SU-DHL-6 (cell line): ENCODE results near the gene LFNG.

Source experiments
- H2AFZ ChIP-seq: fragments of 200-600 bp; sonication (generic); 2 replicates; pipeline ENCODE4 v1.6.1; 2014; ENCODE audit warnings: low read depth, mild to moderate bottlenecking, moderate library complexity, mixed read lengths, antibody characterized with exemption, low read length; ENCODE audit not compliant: severe bottlenecking
- H3F3A ChIP-seq: fragments of 200-600 bp; shearing (Covaris generic); 2 replicates; pipeline ENCODE4 v1.6.0; 2016; ENCODE audit warnings: antibody characterized with exemption, mild to moderate bottlenecking; ENCODE audit not compliant: insufficient read depth
- H3K27ac ChIP-seq: fragments of 200-600 bp; sonication (generic); 2 replicates; pipeline ENCODE4 v1.5.1; 2016; ENCODE audit warnings: low read depth, mild to moderate bottlenecking, low read length, moderate library complexity, mixed read lengths
- H3K27me3 ChIP-seq: fragments of 200-600 bp; sonication (generic), shearing (Covaris generic); 2 replicates; pipeline ENCODE4 v1.6.0; 2014; ENCODE audit warnings: mild to moderate bottlenecking, low read length
- H3K36me3 ChIP-seq: fragments of 200-600 bp; sonication (generic); 2 replicates; pipeline ENCODE4 v1.6.1; 2014; ENCODE audit warnings: mild to moderate bottlenecking, low read length, mixed read lengths
- H3K4me2 ChIP-seq: fragments of 300-600, 200-600 bp; shearing (Covaris generic), sonication (generic); 2 replicates; pipeline ENCODE4 v1.6.0; 2014; ENCODE audit warnings: low read length, low read depth, mild to moderate bottlenecking; ENCODE audit not compliant: poor library complexity, severe bottlenecking
- H3K4me3 ChIP-seq: fragments of 200-600 bp; sonication (generic); 2 replicates; pipeline ENCODE4 v1.5.1; 2014; ENCODE audit warnings: antibody characterized with exemption, low read length, mild to moderate bottlenecking, mixed read lengths; ENCODE audit not compliant: insufficient read depth, poor library complexity, severe bottlenecking
- H3K79me2 ChIP-seq: fragments of 200-600 bp; sonication (generic); 2 replicates; pipeline ENCODE4 v1.6.1; 2014; ENCODE audit warnings: mild to moderate bottlenecking, low read length, moderate library complexity; ENCODE audit not compliant: insufficient read depth
- H3K9ac ChIP-seq: fragments of 200-600 bp; sonication (generic); 2 replicates; pipeline ENCODE4 v1.7.0; 2014; ENCODE audit warnings: mild to moderate bottlenecking, low read length
- H3K9me2 ChIP-seq: fragments of 200-600 bp; sonication (generic); replicated peaks from 2 replicates; pipeline ENCODE4 v1.6.1; 2014; ENCODE audit warnings: low read length; ENCODE audit not compliant: insufficient read depth
- H3K9me3 ChIP-seq: fragments of 200-600 bp; sonication (generic); 2 replicates; pipeline ENCODE4 v1.6.1; 2014; ENCODE audit warnings: low read length, mixed read lengths; ENCODE audit not compliant: insufficient read depth
- H4K20me1 ChIP-seq: fragments of 200-600 bp; sonication (generic); 2 replicates; pipeline ENCODE4 v1.6.1; 2014; ENCODE audit warnings: low read depth, mild to moderate bottlenecking, antibody characterized with exemption, low read length, moderate library complexity, mixed read lengths
- EZH2phosphoT487 ChIP-seq: fragments of 200-600 bp; sonication (generic), shearing (Covaris generic); conservative IDR thresholded peaks from 2 replicates; pipeline ENCODE4 v1.6.1; 2018; ENCODE audit warnings: mild to moderate bottlenecking, antibody characterized with exemption, low read length, moderate library complexity, mixed read lengths
- TF ChIP-seq, protein P1 (sequence below): fragments of 200-600 bp; sonication (generic); IDR thresholded peaks from one replicate; pipeline ENCODE4 v1.5.1; 2017; ENCODE audit warnings: antibody characterized with exemption, mild to moderate bottlenecking, low read length, moderate library complexity; ENCODE audit not compliant: insufficient read depth, poor library complexity, severe bottlenecking

The LFNG gene

DNA sequence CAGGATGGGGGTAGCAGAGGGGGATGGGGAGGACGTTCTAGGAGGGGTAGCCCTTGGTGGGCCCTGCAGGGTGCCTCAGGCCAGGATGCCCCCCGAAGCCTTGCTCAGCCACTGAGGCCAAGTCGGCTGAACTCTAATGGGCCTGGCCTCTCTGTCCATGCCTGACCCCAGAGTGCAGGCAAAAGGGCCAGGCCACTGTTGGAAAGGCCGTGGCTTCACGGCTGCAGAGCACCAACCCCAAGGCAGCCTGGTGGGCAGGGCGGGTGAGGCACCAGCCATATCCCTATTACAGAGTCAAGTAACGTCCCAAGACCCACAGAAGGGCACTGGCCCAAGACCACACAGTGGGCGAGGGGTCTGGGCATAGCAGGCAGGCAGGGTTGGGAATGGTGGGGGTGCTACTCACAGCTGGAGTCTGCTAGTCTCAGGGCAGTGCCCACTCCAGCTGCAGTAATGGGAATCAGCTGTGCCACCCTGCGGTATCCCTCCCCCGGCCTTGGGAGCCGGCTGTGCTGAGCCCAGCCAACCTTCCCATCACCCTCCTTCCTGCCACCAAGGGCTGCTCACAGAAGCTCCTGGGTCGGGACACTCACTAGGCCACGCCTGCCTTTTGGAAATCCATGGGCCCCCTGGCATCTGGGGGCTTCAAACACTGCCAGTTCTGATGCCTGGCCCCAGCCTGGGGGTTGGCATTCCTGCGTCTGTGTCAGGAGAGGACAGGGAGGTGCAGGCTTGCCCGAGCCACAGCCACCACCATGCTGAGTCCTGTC, 4.0 kb upstream of the LFNG start:
- Histone ChIP-seq H3K9ac (no peak overlapping the region), H3K9me3 (no peaks in the 10 kb centered on the region), H3K9me2 (no peaks in the 10 kb centered on the region), H3K4me2 (no peak overlapping the region), H3K79me2 (no peaks in the 10 kb centered on the region), H3K4me3 (no peak overlapping the region), H3K36me3 (no peaks in the 10 kb centered on the region), H3K27ac (no peak overlapping the region), H4K20me1 (no peaks in the 10 kb centered on the region), H2AFZ (no peak overlapping the region), H3K27me3 (peaks cover 3% of the 10 kb centered on the region; the same call in 1 of the 2 replicates), H3F3A (no peaks in the 10 kb centered on the region)
- TF ChIP-seq, protein P1, sequence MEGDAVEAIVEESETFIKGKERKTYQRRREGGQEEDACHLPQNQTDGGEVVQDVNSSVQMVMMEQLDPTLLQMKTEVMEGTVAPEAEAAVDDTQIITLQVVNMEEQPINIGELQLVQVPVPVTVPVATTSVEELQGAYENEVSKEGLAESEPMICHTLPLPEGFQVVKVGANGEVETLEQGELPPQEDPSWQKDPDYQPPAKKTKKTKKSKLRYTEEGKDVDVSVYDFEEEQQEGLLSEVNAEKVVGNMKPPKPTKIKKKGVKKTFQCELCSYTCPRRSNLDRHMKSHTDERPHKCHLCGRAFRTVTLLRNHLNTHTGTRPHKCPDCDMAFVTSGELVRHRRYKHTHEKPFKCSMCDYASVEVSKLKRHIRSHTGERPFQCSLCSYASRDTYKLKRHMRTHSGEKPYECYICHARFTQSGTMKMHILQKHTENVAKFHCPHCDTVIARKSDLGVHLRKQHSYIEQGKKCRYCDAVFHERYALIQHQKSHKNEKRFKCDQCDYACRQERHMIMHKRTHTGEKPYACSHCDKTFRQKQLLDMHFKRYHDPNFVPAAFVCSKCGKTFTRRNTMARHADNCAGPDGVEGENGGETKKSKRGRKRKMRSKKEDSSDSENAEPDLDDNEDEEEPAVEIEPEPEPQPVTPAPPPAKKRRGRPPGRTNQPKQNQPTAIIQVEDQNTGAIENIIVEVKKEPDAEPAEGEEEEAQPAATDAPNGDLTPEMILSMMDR = no peak
- TF ChIP-seq EZH2phosphoT487 = no peak

DNA sequence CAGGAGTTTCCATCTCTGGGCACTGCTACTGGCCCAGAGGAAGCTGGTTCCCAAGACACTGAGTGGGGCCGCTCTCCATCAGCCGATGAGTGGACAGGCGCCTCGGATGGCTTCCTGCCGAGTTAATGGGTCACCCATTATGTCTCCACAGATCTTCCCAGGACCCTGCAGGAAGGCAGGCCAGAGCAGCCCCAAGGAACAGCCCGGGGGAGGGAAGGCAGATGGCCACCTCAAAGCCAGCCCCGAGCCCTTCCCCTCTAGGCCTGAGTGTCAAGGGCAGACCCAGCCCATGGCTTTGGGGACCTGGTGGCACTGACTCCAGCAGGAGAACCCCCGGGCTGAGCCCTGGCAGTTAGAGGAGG, 3.4 kb upstream of the LFNG start:
- no peak for TF ChIP-seq EZH2phosphoT487
- TF ChIP-seq, protein P1 = no peak
- H3K4me3 ChIP-seq = no peak overlapping the region
- no peaks in the 10 kb centered on the region for H4K20me1 ChIP-seq
- no peaks in the 10 kb centered on the region for H3K9me3 ChIP-seq
- H3K9me2 ChIP-seq = no peaks in the 10 kb centered on the region
- no peaks in the 10 kb centered on the region for H3K36me3 ChIP-seq
- no peak overlapping the region for H3K9ac ChIP-seq
- no peak overlapping the region for H3K27ac ChIP-seq
- H3K79me2 ChIP-seq = no peaks in the 10 kb centered on the region
- H3K27me3 ChIP-seq = peaks cover 4% of the 10 kb centered on the region; the same call in 1 of the 2 replicates
- no peaks in the 10 kb centered on the region for H3F3A ChIP-seq
- H2AFZ ChIP-seq = no peak overlapping the region
- no peak overlapping the region for H3K4me2 ChIP-seq

DNA sequence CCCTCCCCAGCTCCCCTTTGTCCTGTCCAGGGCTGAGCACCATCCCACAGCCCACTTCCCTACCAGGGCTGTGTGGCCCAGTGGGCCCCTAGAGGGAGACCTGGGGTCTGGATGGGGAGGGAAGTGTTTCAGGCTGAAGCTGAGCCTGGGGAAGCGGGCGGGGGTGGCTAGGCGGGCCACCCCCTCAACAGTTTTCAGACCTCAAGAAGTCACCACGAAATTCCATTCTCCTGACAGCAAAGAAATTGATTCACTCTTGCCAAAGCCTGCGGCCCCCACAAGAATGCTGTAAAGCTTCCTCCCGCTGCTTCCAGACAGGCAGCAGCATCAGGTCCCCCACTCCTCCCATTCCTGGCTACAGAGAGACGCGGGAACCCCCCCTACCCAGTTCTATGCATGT, 2.5 kb upstream of the LFNG start:
- H3K4me3 ChIP-seq = no peak overlapping the region
- no peaks in the 10 kb centered on the region for H3K9me3 ChIP-seq
- no peaks in the 10 kb centered on the region for H3K79me2 ChIP-seq
- H3K9ac ChIP-seq = no peak overlapping the region
- no peak for TF ChIP-seq EZH2phosphoT487
- TF ChIP-seq, protein P1 = no peak
- no peaks in the 10 kb centered on the region for H3K36me3 ChIP-seq
- no peak overlapping the region for H3K27ac ChIP-seq
- H3K9me2 ChIP-seq = no peaks in the 10 kb centered on the region
- H3K27me3 ChIP-seq = peaks cover 4% of the 10 kb centered on the region; the same call in 1 of the 2 replicates
- no peak overlapping the region for H2AFZ ChIP-seq
- H4K20me1 ChIP-seq = no peaks in the 10 kb centered on the region
- no peak overlapping the region for H3K4me2 ChIP-seq
- H3F3A ChIP-seq = no peaks in the 10 kb centered on the region
